Embryonic facial prominence (tissue), 1 donor: ENCODE results near the gene SEL1L.
"Not testable (repeated sequence)": the region's sequence is repeated elsewhere in the genome, so short reads cannot be mapped to it uniquely, and the experiment has no call there.

Experiments used
- DNase-seq: peaks from one replicate; pipeline ENCODE4 v3.0.0-alpha.2; 2016; ENCODE audit errors: extremely low spot score

Gene SEL1L

GRCh38 chr14:81474148-81474492, 59.5 kb downstream of the SEL1L start:
- no peak for DNase-seq

GRCh38 chr14:81473456-81474147, 60.1 kb downstream of the SEL1L start:
- no peak for DNase-seq

GRCh38 chr14:81472096-81472800, 61.4 kb downstream of the SEL1L start:
- no peak for DNase-seq

- DNase-seq: no peak
Measured at GRCh38 chr14:81471062-81471461, 62.6 kb downstream of the SEL1L start.

GRCh38 chr14:81470557-81470826, 63.2 kb downstream of the SEL1L start:
- DNase-seq: not testable (repeated sequence)

- DNase-seq: no peak
Measured at GRCh38 chr14:81466854-81467253, 66.8 kb downstream of the SEL1L start.

- no peak for DNase-seq
Measured at GRCh38 chr14:81465507-81466228, 68.0 kb downstream of the SEL1L start.

GRCh38 chr14:81465003-81465392, 68.7 kb downstream of the SEL1L start:
- not testable (repeated sequence) for DNase-seq

GRCh38 chr14:81464253-81465002, 69.2 kb downstream of the SEL1L start:
- DNase-seq: peak; percentile 55

- DNase-seq: not testable (repeated sequence)
Measured at GRCh38 chr14:81462356-81462755, 71.3 kb downstream of the SEL1L start.

- DNase-seq: no peak
Measured at GRCh38 chr14:81459912-81460311, 73.7 kb downstream of the SEL1L start.

GRCh38 chr14:81458352-81458751, 75.3 kb downstream of the SEL1L start:
- no peak for DNase-seq

- DNase-seq: no peak
Measured at GRCh38 chr14:81455390-81455789, 78.3 kb downstream of the SEL1L start.

GRCh38 chr14:81454572-81455218, 79.0 kb downstream of the SEL1L start:
- DNase-seq: no peak

GRCh38 chr14:81453166-81453766, 80.4 kb downstream of the SEL1L start:
- DNase-seq: no peak

GRCh38 chr14:81452341-81453133, 81.1 kb downstream of the SEL1L start:
- DNase-seq: no peak

- DNase-seq: no peak
Measured at GRCh38 chr14:81450976-81451375, 82.7 kb downstream of the SEL1L start.

GRCh38 chr14:81450100-81450531, 83.5 kb downstream of the SEL1L start:
- no peak for DNase-seq

GRCh38 chr14:81449576-81449975, 84.1 kb downstream of the SEL1L start:
- no peak for DNase-seq

- no peak for DNase-seq
Measured at GRCh38 chr14:81449114-81449513, 84.5 kb downstream of the SEL1L start.
